Fibroblast of lung (primary cell): ENCODE measurements around the gene PHETA2.

ENCODE experiments used
- CTCF ChIP-seq, 2 donors: IDR thresholded peaks in 1 of 2; conservative IDR thresholded peaks in 1 of 2; 1 replicate in 1 of 2; 2 replicates in 1 of 2; pipeline ENCODE4 v1.5.1; 2011 to 2012; ENCODE audit warnings: low read length in 2 of 2, control low read depth in 1 of 2, inconsistent platforms in 1 of 2, low read depth in 1 of 2, mild to moderate bottlenecking in 1 of 2
- EZH2 ChIP-seq: IDR thresholded peaks from 2 replicates; pipeline ENCODE4 v1.5.1; 2012; ENCODE audit warnings: low read length, control low read depth, mild to moderate bottlenecking; ENCODE audit errors: missing control alignments

- TF ChIP-seq CTCF (conservative IDR thresholded peaks at IDR 0.05 in 1 of 2, IDR thresholded peaks at IDR 0.05 in 1 of 2; ENCODE audit: low read depth in 1 of 2, low read length in 2 of 2) (no peak), EZH2 (no peak)
These were observed 9.1 kb downstream of the PHETA2 start for GRCh38 chr22:42083119-42083518.
